ENCODE data around the gene TENT5A.
A peak's percentile ranks its signal among the peaks of the same experiment; 100 is the strongest.

TENT5A gene

GRCh38 chr6:81771097-81771496 is 18.6 kb upstream of the TENT5A start:
- H3K9me3 ChIP-seq (ENCODE audit: control insufficient read depth, low read length), result no peaks in the 10 kb centered on the region
- peaks cover 23% of the 10 kb centered on the region for H3K4me1 ChIP-seq (ENCODE audit: control insufficient read depth, insufficient read depth, low read length, poor library complexity, severe bottlenecking)
- no peaks in the 10 kb centered on the region for H3K36me3 ChIP-seq (ENCODE audit: control insufficient read depth, insufficient read depth, low read length)
- H3K27ac ChIP-seq (ENCODE audit: low read depth, low read length, severe bottlenecking), result no peak overlapping the region
- H3K4me3 ChIP-seq (ENCODE audit: extremely low read depth, insufficient read depth, low read length, poor library complexity, severe bottlenecking), result no peak overlapping the region
- WGBS, 2 experiments (ENCODE audit: insufficient coverage in 2 of 2), result no CpG with 5 or more reads among the region's 1 CpG

GRCh38 chr6:81770381-81770780 is 17.9 kb upstream of the TENT5A start:
- 83% methylated on average over 1 of the region's 1 CpG; no CpG with 5 or more reads in 1 of the 2 experiments for WGBS, 2 experiments (ENCODE audit: insufficient coverage in 2 of 2)
- no peak overlapping the region for H3K4me3 ChIP-seq (ENCODE audit: extremely low read depth, insufficient read depth, low read length, poor library complexity, severe bottlenecking)

GRCh38 chr6:81769824-81770223 is 17.3 kb upstream of the TENT5A start:
- Histone ChIP-seq H3K4me3 (ENCODE audit: extremely low read depth, insufficient read depth, low read length, poor library complexity, severe bottlenecking) (no peak overlapping the region), H3K36me3 (ENCODE audit: control insufficient read depth, insufficient read depth, low read length) (no peaks in the 10 kb centered on the region), H3K9me3 (ENCODE audit: control insufficient read depth, low read length) (no peaks in the 10 kb centered on the region), H3K4me1 (ENCODE audit: control insufficient read depth, insufficient read depth, low read length, poor library complexity, severe bottlenecking) (peaks cover 24% of the 10 kb centered on the region), H3K27ac (ENCODE audit: low read depth, low read length, severe bottlenecking) (no peak overlapping the region)
- WGBS, 2 experiments (ENCODE audit: insufficient coverage in 2 of 2), result 67% methylated on average over 1 of the region's 1 CpG; no CpG with 5 or more reads in 1 of the 2 experiments

More at GRCh38 chr6:81770381-81770780, 17.9 kb upstream of the TENT5A start:
- Histone ChIP-seq H3K36me3 (ENCODE audit: control insufficient read depth, insufficient read depth, low read length) (no peaks in the 10 kb centered on the region), H3K27ac (ENCODE audit: low read depth, low read length, severe bottlenecking) (no peak overlapping the region), H3K4me1 (ENCODE audit: control insufficient read depth, insufficient read depth, low read length, poor library complexity, severe bottlenecking) (peaks cover 24% of the 10 kb centered on the region), H3K9me3 (ENCODE audit: control insufficient read depth, low read length) (no peaks in the 10 kb centered on the region)

- H3K27ac ChIP-seq (ENCODE audit: low read depth, low read length, severe bottlenecking), result no peak overlapping the region
- H3K4me3 ChIP-seq (ENCODE audit: extremely low read depth, insufficient read depth, low read length, poor library complexity, severe bottlenecking), result no peak overlapping the region
- no peaks in the 10 kb centered on the region for H3K9me3 ChIP-seq (ENCODE audit: control insufficient read depth, low read length)
- H3K4me1 ChIP-seq (ENCODE audit: control insufficient read depth, insufficient read depth, low read length, poor library complexity, severe bottlenecking), result peaks cover 24% of the 10 kb centered on the region
- H3K36me3 ChIP-seq (ENCODE audit: control insufficient read depth, insufficient read depth, low read length), result no peaks in the 10 kb centered on the region
- WGBS, 2 experiments (ENCODE audit: insufficient coverage in 2 of 2), result 40 to 70% methylated on average over 1 of the region's 2 CpGs
Measured at GRCh38 chr6:81768150-81768942, 15.9 kb upstream of the TENT5A start.

- Histone ChIP-seq H3K36me3 (ENCODE audit: control insufficient read depth, insufficient read depth, low read length) (no peaks in the 10 kb centered on the region), H3K4me1 (ENCODE audit: control insufficient read depth, insufficient read depth, low read length, poor library complexity, severe bottlenecking) (peaks cover 24% of the 10 kb centered on the region), H3K9me3 (ENCODE audit: control insufficient read depth, low read length) (no peaks in the 10 kb centered on the region), H3K27ac (ENCODE audit: low read depth, low read length, severe bottlenecking) (no peak overlapping the region), H3K4me3 (ENCODE audit: extremely low read depth, insufficient read depth, low read length, poor library complexity, severe bottlenecking) (no peak overlapping the region)
- 55 to 91% methylated on average over 2 to 3 of the region's 4 CpGs for WGBS, 2 experiments (ENCODE audit: insufficient coverage in 2 of 2)
Measured at GRCh38 chr6:81767163-81767891, 14.8 kb upstream of the TENT5A start.

- 83% methylated on average over 1 of the region's 3 CpGs; no CpG with 5 or more reads in 1 of the 2 experiments for WGBS, 2 experiments (ENCODE audit: insufficient coverage in 2 of 2)
- no peaks in the 10 kb centered on the region for H3K9me3 ChIP-seq (ENCODE audit: control insufficient read depth, low read length)
- H3K4me3 ChIP-seq (ENCODE audit: extremely low read depth, insufficient read depth, low read length, poor library complexity, severe bottlenecking), result no peak overlapping the region
Measured at GRCh38 chr6:81766482-81767069, 14.1 kb upstream of the TENT5A start.

GRCh38 chr6:81764531-81764930 is 12.1 kb upstream of the TENT5A start:
- H3K4me1 ChIP-seq (ENCODE audit: control insufficient read depth, insufficient read depth, low read length, poor library complexity, severe bottlenecking), result peaks cover 26% of the 10 kb centered on the region
- WGBS, 2 experiments (ENCODE audit: insufficient coverage in 2 of 2), result 94 to 100% methylated on average over 1 to 2 of the region's 2 CpGs
- no peaks in the 10 kb centered on the region for H3K36me3 ChIP-seq (ENCODE audit: control insufficient read depth, insufficient read depth, low read length)
- H3K4me3 ChIP-seq (ENCODE audit: extremely low read depth, insufficient read depth, low read length, poor library complexity, severe bottlenecking), result no peak overlapping the region
- no peaks in the 10 kb centered on the region for H3K9me3 ChIP-seq (ENCODE audit: control insufficient read depth, low read length)
- H3K27ac ChIP-seq (ENCODE audit: low read depth, low read length, severe bottlenecking), result no peak overlapping the region

More at GRCh38 chr6:81766482-81767069, 14.1 kb upstream of the TENT5A start:
- peaks cover 22% of the 10 kb centered on the region for H3K4me1 ChIP-seq (ENCODE audit: control insufficient read depth, insufficient read depth, low read length, poor library complexity, severe bottlenecking)
- peak overlapping the region; percentile 37 for H3K27ac ChIP-seq (ENCODE audit: low read depth, low read length, severe bottlenecking)
- H3K36me3 ChIP-seq (ENCODE audit: control insufficient read depth, insufficient read depth, low read length), result no peaks in the 10 kb centered on the region

GRCh38 chr6:81763968-81764367 is 11.5 kb upstream of the TENT5A start:
- Histone ChIP-seq H3K4me3 (ENCODE audit: extremely low read depth, insufficient read depth, low read length, poor library complexity, severe bottlenecking) (no peak overlapping the region), H3K9me3 (ENCODE audit: control insufficient read depth, low read length) (no peaks in the 10 kb centered on the region), H3K36me3 (ENCODE audit: control insufficient read depth, insufficient read depth, low read length) (no peaks in the 10 kb centered on the region), H3K4me1 (ENCODE audit: control insufficient read depth, insufficient read depth, low read length, poor library complexity, severe bottlenecking) (peaks cover 26% of the 10 kb centered on the region), H3K27ac (ENCODE audit: low read depth, low read length, severe bottlenecking) (no peak overlapping the region)
- WGBS, 2 experiments (ENCODE audit: insufficient coverage in 2 of 2), result 80 to 95% methylated on average over 1 to 2 of the region's 3 CpGs

GRCh38 chr6:81763051-81763450 is 10.6 kb upstream of the TENT5A start:
- 100% methylated on average over 1 of the region's 1 CpG for WGBS, 2 experiments (ENCODE audit: insufficient coverage in 2 of 2)
- H3K36me3 ChIP-seq (ENCODE audit: control insufficient read depth, insufficient read depth, low read length), result no peaks in the 10 kb centered on the region
- H3K27ac ChIP-seq (ENCODE audit: low read depth, low read length, severe bottlenecking), result no peak overlapping the region
- H3K4me3 ChIP-seq (ENCODE audit: extremely low read depth, insufficient read depth, low read length, poor library complexity, severe bottlenecking), result no peak overlapping the region
- H3K9me3 ChIP-seq (ENCODE audit: control insufficient read depth, low read length), result no peaks in the 10 kb centered on the region
- peaks cover 26% of the 10 kb centered on the region for H3K4me1 ChIP-seq (ENCODE audit: control insufficient read depth, insufficient read depth, low read length, poor library complexity, severe bottlenecking)

GRCh38 chr6:81762606-81763005 is 10.1 kb upstream of the TENT5A start:
- H3K9me3 ChIP-seq (ENCODE audit: control insufficient read depth, low read length), result no peaks in the 10 kb centered on the region
- H3K4me1 ChIP-seq (ENCODE audit: control insufficient read depth, insufficient read depth, low read length, poor library complexity, severe bottlenecking), result peaks cover 25% of the 10 kb centered on the region
- no peak overlapping the region for H3K27ac ChIP-seq (ENCODE audit: low read depth, low read length, severe bottlenecking)
- WGBS, 2 experiments (ENCODE audit: insufficient coverage in 2 of 2), result 100% methylated on average over 1 of the region's 4 CpGs
- H3K36me3 ChIP-seq (ENCODE audit: control insufficient read depth, insufficient read depth, low read length), result no peaks in the 10 kb centered on the region
- no peak overlapping the region for H3K4me3 ChIP-seq (ENCODE audit: extremely low read depth, insufficient read depth, low read length, poor library complexity, severe bottlenecking)

Data from mesodermal cell (in vitro differentiated cells).